Measurements from ENCODE around the gene VIT.

GRCh38 chr2:36698993-36699392, 2.5 kb downstream of the VIT start:
- no peak for TF ChIP-seq CTCF (conservative IDR thresholded peaks at IDR 0.05; ENCODE audit: low read depth in 2 of 2)
- no peak for TF ChIP-seq POLR2AphosphoS5 (IDR thresholded peaks at IDR 0.05; ENCODE audit: low read depth)
- no peak for TF ChIP-seq EZH2 (IDR thresholded peaks at IDR 0.05; ENCODE audit: low read depth, unreplicated experiment)
- TF ChIP-seq ZNF462 (CRISPR knock-in tag; IDR thresholded peaks at IDR 0.05) = no peak
- no peak for TF ChIP-seq EZH2phosphoT487 (IDR thresholded peaks at IDR 0.05; ENCODE audit: unreplicated experiment)
- TF ChIP-seq REST (IDR thresholded peaks at IDR 0.05; ENCODE audit: unreplicated experiment) = no peak
- no peak for TF ChIP-seq ETS1 (IDR thresholded peaks at IDR 0.05)
- TF ChIP-seq JUNB (IDR thresholded peaks at IDR 0.05; ENCODE audit: unreplicated experiment) = no peak
- no peak for TF ChIP-seq CREB1 (CRISPR knock-in tag; IDR thresholded peaks at IDR 0.05; ENCODE audit: low read depth)
- TF ChIP-seq ZNF331 (CRISPR knock-in tag; IDR thresholded peaks at IDR 0.05; ENCODE audit: low read depth) = no peak
- no peak for TF ChIP-seq NANOG (IDR thresholded peaks at IDR 0.05; ENCODE audit: borderline replicate concordance)
- no peak for TF ChIP-seq ZNF114 (CRISPR knock-in tag; IDR thresholded peaks at IDR 0.05)
- TF ChIP-seq STAT1 (IDR thresholded peaks at IDR 0.05; ENCODE audit: unreplicated experiment) = no peak

All from GM23338 (cell line).